Middle frontal gyrus (tissue), 1 donor: ENCODE measurements around the gene KIAA0319L.
A peak's percentile ranks its signal among the peaks of the same experiment; 100 is the strongest.

Experiments used
- DNase-seq: peaks from one replicate; pipeline ENCODE4 v3.0.0-alpha.2; 2015; ENCODE audit warnings: low spot score; ENCODE audit errors: extremely low spot score

KIAA0319L gene

GRCh38 chr1:35447278-35447677 lies 109.9 kb downstream of the KIAA0319L start:
- no peak for DNase-seq

- DNase-seq, result no peak
These were observed 112.8 kb downstream of the KIAA0319L start for GRCh38 chr1:35444519-35444774.

GRCh38 chr1:35443768-35444518 lies 113.3 kb downstream of the KIAA0319L start:
- DNase-seq, result no peak

GRCh38 chr1:35442734-35443133 lies 114.5 kb downstream of the KIAA0319L start:
- peak; percentile 16 for DNase-seq

- no peak for DNase-seq
These were observed 115.2 kb downstream of the KIAA0319L start for GRCh38 chr1:35441926-35442579.

- no peak for DNase-seq
These were observed 117.6 kb downstream of the KIAA0319L start for GRCh38 chr1:35439626-35440025.

GRCh38 chr1:35437200-35437599 lies 120.0 kb downstream of the KIAA0319L start:
- no peak for DNase-seq

GRCh38 chr1:35436078-35436477 lies 121.1 kb downstream of the KIAA0319L start:
- no peak for DNase-seq

- no peak for DNase-seq
These were observed 122.5 kb downstream of the KIAA0319L start for GRCh38 chr1:35434703-35435102.

GRCh38 chr1:35433714-35434113 lies 123.5 kb downstream of the KIAA0319L start:
- no peak for DNase-seq

- no peak for DNase-seq
These were observed 125.0 kb downstream of the KIAA0319L start for GRCh38 chr1:35432231-35432630.

GRCh38 chr1:35431173-35431599 lies 126.0 kb downstream of the KIAA0319L start:
- no peak for DNase-seq

- no peak for DNase-seq
These were observed 126.4 kb downstream of the KIAA0319L start for GRCh38 chr1:35430762-35431161.

- no peak for DNase-seq
These were observed 128.8 kb downstream of the KIAA0319L start for GRCh38 chr1:35428360-35428759.

GRCh38 chr1:35426097-35426586 lies 131.1 kb downstream of the KIAA0319L start:
- DNase-seq, result no peak

GRCh38 chr1:35408925-35409324 lies 148.3 kb downstream of the KIAA0319L start:
- no peak for DNase-seq

- DNase-seq, result no peak
These were observed 149.5 kb downstream of the KIAA0319L start for GRCh38 chr1:35407743-35408142.

GRCh38 chr1:35406103-35406502 lies 151.1 kb downstream of the KIAA0319L start:
- no peak for DNase-seq

- DNase-seq, result no peak
These were observed 156.2 kb downstream of the KIAA0319L start for GRCh38 chr1:35401049-35401448.

GRCh38 chr1:35398739-35399138 lies 158.5 kb downstream of the KIAA0319L start:
- no peak for DNase-seq

- no peak for DNase-seq
These were observed 162.8 kb downstream of the KIAA0319L start for GRCh38 chr1:35394386-35394785.

GRCh38 chr1:35390600-35391494 lies 166.4 kb downstream of the KIAA0319L start:
- DNase-seq, result no peak
